Astrocyte of the cerebellum (primary cell): ENCODE data around the gene YTHDC2.

Experiments used
- DNase-seq: peaks from one replicate; pipeline ENCODE4 v3.0.0-alpha.2; 2011; ENCODE audit warnings: low read depth
- H3K4me3 ChIP-seq: 2 replicates; pipeline ENCODE4 v1.5.1; 2011; ENCODE audit warnings: mild to moderate bottlenecking, low read depth, low read length, moderate library complexity
- in situ Hi-C: cut with HindIII; loops from 2 replicates; pipeline ENCODE4 v1.10.0; 2017; ENCODE audit warnings: low sequenced_read_pairs
- TF ChIP-seq, protein P1 (sequence below): IDR thresholded peaks from 2 replicates; pipeline ENCODE4 v1.5.1; 2012; ENCODE audit warnings: low read length, low read depth, moderate library complexity, mild to moderate bottlenecking; ENCODE audit errors: missing control alignments

Gene YTHDC2

DNA sequence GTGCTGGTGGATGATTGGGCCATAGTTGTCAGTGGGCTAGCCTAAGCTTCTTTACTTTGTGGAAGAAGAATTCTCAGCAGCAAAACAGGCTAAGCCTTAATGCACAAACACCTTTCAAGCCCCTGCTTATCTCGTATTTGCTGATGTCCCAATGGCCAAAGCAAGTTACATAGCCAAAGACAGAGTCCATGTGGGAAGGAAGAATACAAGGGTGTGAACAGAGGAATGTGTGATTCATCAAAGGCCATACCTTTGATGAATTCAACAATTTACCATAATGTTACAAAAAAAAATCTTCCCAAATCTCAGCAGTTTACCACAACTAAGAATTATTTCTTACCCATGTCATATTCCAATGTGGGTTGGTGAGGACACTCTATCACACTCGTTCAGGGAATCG lies 1.2 kb upstream of the YTHDC2 start:
- no peak overlapping the region for H3K4me3 ChIP-seq
- TF ChIP-seq, protein P1, sequence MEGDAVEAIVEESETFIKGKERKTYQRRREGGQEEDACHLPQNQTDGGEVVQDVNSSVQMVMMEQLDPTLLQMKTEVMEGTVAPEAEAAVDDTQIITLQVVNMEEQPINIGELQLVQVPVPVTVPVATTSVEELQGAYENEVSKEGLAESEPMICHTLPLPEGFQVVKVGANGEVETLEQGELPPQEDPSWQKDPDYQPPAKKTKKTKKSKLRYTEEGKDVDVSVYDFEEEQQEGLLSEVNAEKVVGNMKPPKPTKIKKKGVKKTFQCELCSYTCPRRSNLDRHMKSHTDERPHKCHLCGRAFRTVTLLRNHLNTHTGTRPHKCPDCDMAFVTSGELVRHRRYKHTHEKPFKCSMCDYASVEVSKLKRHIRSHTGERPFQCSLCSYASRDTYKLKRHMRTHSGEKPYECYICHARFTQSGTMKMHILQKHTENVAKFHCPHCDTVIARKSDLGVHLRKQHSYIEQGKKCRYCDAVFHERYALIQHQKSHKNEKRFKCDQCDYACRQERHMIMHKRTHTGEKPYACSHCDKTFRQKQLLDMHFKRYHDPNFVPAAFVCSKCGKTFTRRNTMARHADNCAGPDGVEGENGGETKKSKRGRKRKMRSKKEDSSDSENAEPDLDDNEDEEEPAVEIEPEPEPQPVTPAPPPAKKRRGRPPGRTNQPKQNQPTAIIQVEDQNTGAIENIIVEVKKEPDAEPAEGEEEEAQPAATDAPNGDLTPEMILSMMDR: no peak
- in situ Hi-C loops: no loop called here
- no peak for DNase-seq

DNA sequence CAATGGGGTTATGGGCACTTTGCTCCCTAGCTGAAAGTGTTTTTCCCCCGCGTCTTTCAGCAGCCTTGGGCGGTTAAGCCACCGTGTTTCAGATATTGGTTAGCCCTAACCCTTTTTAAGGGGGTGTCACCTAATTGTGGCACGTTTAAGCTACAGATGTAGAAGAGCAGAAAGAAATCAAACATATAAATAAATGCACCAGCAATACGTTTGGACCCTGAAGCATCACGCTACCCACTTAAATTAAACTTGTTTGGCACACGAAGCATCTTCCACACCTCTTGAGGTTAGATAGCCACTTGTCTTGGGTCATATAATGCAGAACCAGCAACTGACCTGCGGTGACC lies 768 bp downstream of the YTHDC2 start:
- no peak for DNase-seq
- in situ Hi-C loops: no loop called here
- peak overlapping the region; percentile 65 for H3K4me3 ChIP-seq
- TF ChIP-seq, protein P1: no peak

DNA sequence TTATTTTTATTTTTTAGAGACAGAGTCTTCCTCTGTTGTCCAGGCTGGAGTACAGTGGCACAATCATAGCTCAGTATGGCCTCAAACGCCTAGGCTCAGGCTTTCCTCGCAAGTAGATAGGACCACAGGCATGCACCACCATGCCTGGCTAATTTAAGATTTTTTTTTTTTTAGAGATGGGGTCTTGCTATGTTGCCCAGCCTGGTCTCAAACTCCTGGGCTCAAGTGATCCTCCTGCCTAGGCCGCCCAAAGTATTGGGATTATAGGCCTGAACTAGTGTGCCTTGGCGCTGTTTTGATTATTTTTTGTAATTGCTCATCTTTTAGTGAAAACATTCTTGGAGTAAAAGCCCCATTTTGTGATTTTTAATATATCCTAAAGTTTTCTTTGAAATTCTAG lies 5.4 kb downstream of the YTHDC2 start:
- DNase-seq: no peak
- in situ Hi-C loops: no loop called here
- H3K4me3 ChIP-seq: no peak overlapping the region
- TF ChIP-seq, protein P1: no peak

DNA sequence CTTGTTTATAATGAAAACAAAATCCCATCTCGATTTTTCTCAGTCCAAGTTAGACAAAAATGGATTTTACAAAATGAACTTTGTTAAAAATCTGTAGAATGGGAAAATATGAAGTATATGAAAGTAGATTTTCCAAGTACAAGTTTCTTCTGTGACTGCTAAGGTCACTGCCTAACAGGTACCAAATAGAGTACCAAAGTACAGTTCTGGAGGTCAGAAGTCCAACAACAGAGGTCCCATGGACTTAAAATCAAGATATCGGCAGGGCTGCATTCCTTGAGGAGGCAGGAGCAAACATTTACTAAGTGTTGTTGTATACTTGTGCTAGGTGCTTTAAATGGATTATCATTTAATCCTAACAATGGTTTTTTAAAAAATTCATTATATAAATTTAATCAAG lies 5.9 kb downstream of the YTHDC2 start:
- TF ChIP-seq, protein P1: no peak
- in situ Hi-C loops: no loop called here
- no peak for DNase-seq
- H3K4me3 ChIP-seq: no peak overlapping the region

DNA sequence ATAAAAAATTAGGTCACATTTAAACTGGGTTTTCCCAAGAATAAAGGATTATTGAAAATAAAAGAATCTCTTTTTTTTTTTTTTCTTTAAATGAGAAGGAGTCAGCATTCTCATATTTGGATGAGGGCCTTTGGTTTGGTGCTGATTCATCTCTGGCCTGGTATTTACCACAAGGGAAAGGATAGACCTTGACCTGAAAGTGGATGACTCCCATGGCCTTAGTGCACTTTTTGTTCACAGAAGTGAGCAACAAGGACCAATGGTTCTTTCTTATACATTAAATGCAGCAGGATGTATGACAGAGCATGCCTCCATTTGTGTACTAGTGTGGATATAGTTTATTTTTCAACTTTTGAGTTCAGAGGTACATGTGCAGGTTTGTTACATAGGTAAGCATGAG lies 6.9 kb downstream of the YTHDC2 start:
- in situ Hi-C loops: no loop called here
- TF ChIP-seq, protein P1: no peak
- no peak overlapping the region for H3K4me3 ChIP-seq
- no peak for DNase-seq

DNA sequence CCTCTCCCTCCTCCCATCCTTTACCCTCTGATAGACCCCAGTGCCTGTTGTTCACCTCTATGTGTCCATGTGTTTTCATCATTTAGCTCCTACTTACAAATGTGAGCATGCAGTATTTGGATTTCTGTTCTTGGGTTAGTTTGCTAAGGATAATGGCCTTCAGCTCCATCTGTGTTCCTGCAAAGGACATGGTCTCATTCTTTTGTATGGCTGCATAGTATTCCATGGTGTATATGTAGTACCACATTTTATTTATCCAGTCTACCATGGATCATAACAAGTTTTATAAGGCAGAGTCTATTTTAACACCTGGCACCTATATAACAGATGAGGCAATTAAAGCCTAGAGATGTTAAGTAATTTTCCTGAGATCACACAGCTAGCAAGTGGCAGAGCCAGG lies 7.4 kb downstream of the YTHDC2 start:
- no peak for DNase-seq
- H3K4me3 ChIP-seq: no peak overlapping the region
- TF ChIP-seq, protein P1: no peak
- in situ Hi-C loops: no loop called here

DNA sequence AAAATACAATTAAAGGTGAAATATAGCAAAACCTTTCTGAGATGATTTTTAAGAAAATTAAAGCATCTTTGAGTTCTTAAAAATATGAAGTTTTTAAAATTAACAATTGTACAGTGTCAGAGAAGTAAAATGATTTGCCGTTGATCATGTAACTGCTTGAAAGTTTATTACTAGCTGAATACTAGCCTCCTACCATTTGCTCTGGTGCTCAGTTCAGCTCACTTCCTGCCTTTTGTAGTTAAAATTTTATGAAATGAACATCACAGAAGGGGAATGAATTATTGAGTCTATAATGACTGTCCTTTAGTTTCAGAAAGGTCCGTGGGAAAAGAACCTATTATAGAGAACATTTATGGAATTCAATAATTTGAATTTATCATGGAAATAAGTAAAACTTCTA lies 9.7 kb downstream of the YTHDC2 start:
- in situ Hi-C loops: no loop called here
- H3K4me3 ChIP-seq: no peak overlapping the region
- TF ChIP-seq, protein P1: no peak
- DNase-seq: no peak
